ENCODE measurements around the gene SMIM14.

SMIM14 gene

GRCh38 chr4:39498727-39499020 lies 140.0 kb downstream of the SMIM14 start:
- DNase-seq (ENCODE audit: low read depth) = no peak

DNA sequence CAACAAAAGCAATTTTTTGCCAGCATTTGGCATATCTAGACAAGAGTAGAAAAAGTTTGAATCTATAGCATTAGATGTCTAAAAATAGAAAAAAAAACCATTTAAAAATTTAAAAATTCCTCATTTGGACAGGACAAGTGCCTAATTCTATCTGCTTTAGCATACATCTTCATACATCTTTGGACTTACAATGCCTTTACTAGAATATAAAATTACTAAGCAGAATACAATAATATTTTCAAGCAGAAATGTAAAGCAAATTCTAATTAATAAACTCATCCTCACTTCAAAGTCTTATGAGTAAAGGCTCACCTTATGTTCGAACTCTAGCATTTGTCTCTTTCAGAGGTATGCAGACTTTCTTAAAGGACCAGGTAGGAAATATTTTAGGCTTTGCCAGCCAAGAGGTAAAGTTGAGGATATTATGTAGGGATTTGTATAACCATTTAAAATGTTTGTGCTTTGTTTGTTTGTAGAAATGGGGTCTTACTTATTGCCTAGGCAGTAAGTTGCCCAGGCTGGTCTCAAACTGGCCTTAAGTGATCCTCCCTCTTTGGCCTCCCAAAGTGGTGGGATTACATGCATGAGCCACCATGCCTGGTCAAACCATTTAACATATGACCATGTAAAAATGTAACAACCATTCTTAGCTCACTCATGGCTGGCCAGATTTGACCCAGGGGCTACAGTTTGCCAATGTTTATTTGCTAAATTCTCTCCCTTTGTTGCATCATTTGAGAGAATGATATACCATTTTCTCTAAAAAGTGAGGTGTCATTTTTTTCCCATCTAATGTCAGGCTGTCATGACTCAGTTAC lies 140.5 kb downstream of the SMIM14 start:
- no peak for DNase-seq (ENCODE audit: low read depth)

Measured in stromal cell of bone marrow (primary cell).